ENCODE data around the gene CCDC6. TPM values are rescaled to one million over a fixed set of nuclear protein-coding genes. Genes with fewer than 3 reads are reported as not detected.
"Not testable (repeated sequence)": the region's sequence is repeated elsewhere in the genome, so short reads cannot be mapped to it uniquely, and the experiment has no call there.

CCDC6 gene
- polyA plus RNA-seq (ENCODE audit: insufficient read length), result 17.6 TPM

DNA sequence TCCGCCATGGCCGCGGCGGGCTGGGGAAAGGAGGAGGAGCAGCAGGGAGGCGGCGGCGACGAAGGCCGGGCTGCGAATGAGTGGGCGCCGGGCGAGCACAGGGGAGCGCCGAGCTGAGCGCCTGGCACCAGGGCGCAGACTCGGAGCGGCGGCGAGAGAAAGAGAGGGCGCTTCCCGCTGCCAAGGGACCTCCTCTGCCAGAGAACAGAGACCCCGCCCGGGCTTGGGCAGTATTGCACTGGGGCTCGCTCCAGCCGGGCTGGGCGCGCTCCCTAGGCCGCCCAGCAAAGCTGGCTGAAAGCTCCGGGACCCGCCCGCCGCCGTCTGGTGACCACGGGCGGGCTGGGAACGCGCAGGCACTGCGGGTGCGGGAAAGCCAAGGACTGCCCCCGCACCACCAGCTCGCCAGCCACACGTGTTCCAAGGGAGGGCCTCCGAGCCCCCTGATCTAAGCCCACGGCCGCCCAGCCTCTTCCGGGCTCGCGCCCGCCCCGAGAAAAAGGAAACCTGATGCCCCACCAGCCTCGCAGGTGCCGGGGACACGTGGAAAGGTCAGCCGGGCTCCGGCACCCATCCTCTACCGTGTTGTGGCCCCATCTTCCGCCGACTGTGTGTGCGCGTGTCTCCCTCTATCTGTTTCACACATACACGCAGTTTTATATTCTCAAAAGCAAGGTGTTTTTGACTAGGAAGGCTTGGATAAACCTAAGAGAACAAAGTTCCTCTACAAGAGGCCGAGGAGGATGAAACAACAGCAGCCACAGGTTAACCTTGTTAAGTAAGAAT is at the start of gene CCDC6:
Gene CCDC6 (minus strand): TSS at position 140 of the 786 bp plus-strand sequence. CDS start 132 bp downstream, at position 8.
- no peak for DNase-seq (ENCODE audit: low read depth)

- no peak for DNase-seq (ENCODE audit: low read depth)
These were observed 47.9 kb upstream of the CCDC6 start for GRCh38 chr10:59954296-59954695.

DNA sequence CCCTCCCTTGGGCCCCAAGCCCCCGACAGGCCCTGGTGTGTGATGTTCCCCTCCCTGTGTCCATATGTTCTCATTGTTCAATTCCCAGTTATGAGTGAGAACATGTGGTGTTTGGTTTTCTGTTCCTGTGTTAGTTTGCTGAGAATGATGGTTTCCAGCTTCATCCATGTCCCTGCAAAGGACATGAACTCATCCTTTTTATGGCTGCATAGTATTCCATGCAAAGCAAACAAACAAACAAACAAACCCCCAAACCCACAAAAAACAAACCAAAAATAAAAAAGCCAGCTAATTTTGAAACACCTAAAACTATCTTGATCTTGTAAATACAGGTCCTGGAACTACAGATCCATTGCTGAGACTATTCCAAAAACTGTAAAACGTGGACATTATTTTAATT is 47.4 kb upstream of the CCDC6 start:
- not testable (repeated sequence) for DNase-seq (ENCODE audit: low read depth)

DNA sequence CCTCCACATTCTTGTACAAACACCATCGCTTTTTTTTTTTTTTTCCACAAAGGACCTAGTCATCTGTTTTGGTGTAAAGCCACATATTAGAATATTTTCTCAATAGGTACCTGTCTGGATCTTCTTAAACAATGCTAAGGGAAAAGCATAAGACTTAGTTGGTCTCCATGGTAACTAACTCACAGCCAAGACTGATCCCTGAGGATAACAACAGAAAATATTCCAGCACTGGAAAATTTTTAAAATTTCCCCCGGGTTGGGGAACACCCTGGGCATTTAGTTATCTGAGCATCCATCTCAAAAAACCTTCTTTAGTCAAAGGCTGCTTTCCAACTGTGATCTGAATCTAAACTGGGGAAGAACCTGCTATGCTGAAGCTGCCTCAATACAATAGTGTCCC is 43.7 kb upstream of the CCDC6 start:
- DNase-seq (ENCODE audit: low read depth), result no peak

GRCh38 chr10:59949608-59950007 is 43.3 kb upstream of the CCDC6 start:
- no peak for DNase-seq (ENCODE audit: low read depth)

- no peak for DNase-seq (ENCODE audit: low read depth)
These were observed 39.6 kb upstream of the CCDC6 start for GRCh38 chr10:59945991-59946390.

DNA sequence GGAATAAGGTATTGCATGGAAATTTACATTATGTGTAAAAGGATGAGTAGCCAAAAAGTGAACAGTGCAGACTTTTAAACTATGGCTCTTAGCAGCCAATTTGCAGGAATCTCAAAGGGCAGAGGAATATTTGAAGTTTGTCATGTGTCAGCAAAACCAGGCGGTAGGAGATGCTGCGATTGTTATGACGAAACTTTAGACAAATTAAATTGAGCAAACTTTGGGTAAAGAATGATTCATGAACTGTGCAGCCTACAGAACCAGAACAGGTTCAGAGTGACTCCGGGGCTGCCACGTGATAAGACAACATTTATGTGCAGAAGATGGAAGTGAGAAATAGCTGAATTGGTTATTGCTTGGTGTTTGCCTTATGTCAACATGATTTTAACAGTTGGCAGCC is 39.2 kb upstream of the CCDC6 start:
- DNase-seq (ENCODE audit: low read depth), result no peak

DNA sequence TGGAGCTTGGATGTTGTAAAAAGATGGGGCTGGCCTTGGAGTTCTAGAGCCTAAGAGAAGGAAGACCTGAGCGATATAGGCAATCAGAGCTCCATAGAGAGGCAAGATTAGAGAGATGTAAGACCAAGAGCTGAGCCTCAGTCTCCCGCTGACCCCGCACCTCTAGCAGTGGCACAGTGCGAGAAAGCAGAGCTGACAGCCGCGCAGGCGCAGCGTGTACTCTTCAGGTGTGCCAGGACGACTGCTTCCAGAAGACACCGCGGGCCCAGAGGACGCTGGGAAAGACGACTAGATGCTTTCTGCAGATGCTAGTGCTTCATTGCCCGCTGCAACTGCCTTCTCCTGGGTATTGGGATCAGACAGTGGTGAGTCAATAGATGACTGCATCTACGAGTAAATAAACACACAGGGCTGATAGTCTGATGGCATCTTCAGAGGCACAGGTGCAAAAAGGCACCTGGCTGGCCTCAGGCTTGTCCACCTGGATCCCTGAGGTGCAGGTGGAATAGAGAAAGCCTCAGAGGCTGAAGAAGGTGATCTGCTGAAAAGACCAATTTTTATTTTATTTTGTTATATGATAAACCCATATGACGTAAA is 38.1 kb upstream of the CCDC6 start:
- no peak for DNase-seq (ENCODE audit: low read depth)

GRCh38 chr10:59942556-59942955 is 36.2 kb upstream of the CCDC6 start:
- no peak for DNase-seq (ENCODE audit: low read depth)

DNA sequence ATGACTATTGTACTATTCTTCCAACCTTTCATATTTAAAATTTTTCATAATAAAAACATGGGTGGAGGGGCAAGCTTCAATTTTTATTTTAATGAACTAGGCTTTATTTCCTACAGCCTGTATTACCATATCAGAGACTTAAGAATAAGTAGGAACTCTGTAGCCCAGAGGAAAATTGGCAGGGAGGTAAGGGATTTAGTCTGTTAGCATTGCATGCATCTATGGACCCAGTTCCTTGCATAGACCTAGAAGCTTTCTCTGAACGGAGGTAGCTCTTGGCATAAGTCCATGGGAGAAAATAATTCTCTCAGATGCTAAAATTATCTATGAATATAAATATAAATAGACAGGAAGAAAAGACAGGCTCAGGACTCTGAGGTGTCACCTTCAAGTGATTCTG is 31.4 kb upstream of the CCDC6 start:
- DNase-seq (ENCODE audit: low read depth), result no peak

DNA sequence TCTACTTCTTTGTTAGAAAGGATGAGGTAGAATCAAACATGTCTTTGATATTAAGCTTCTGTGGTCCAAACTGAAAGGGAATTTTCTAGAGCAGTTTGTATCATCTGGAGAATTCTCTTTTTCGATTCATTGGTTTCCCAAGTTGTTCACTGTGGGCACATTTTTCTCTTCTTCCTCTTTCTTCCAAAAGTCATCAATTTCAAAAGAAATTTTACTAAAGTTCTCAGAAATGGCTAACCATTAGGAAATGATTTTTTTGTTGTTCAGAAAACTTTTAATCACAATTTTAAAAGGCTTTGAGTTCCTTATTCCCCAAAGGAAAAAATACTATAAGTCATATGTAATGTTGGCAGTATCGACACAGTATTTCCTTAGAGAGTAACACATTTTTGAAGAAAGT is 28.3 kb upstream of the CCDC6 start:
- DNase-seq (ENCODE audit: low read depth), result no peak

DNA sequence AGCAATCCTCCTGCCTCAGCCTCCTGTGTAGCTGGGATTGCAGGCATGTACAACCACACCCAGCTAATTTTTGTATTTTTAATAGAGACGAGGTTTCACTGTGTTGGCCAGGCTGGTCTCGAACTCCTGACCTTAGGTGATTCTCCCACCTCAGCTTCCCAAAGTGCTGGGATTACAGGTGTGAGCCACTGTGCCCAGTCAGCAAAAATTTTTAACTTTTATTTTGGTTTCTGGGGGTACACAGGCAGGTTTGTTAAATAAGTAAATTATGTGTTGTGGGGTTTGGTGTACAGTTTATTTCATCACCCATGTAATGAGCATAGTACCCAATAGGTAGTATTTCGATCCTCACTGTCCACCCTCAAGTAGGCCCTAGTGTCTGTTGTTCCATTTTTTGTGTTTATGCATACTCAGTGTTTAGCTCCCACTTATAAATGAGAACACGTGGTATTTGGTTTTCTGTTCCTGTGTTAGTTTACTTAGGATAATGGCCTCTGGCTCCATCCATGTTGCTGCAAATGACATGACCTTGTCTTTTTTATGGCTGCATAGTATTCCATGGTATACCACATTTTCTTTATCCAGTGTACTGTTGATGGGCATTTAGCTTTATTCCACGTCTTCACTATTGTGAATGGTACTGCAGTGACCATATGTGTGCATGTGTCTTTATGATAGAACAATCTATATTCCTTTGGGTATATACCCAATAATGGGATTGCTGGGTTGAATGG is 24.6 kb upstream of the CCDC6 start:
- not testable (repeated sequence) for DNase-seq (ENCODE audit: low read depth)

DNA sequence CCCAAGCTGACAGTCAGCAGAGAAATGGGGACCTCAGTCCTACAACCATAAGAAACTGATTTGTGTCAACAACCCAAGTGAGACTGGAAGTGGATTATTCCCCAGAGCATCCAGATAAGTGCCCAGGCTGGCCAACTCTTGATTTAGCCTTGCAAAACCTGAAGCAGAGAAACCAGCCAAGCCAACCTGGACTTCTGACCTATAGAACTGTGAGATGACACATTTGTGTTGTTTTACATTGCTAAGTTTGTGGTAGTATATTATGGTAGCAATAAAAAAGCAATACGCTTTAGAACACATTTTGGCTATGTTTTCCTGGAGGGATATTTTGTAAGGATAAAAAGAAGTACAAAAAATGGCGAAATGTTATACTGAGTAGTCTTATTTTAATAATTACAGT is 19.7 kb upstream of the CCDC6 start:
- DNase-seq (ENCODE audit: low read depth), result no peak

DNA sequence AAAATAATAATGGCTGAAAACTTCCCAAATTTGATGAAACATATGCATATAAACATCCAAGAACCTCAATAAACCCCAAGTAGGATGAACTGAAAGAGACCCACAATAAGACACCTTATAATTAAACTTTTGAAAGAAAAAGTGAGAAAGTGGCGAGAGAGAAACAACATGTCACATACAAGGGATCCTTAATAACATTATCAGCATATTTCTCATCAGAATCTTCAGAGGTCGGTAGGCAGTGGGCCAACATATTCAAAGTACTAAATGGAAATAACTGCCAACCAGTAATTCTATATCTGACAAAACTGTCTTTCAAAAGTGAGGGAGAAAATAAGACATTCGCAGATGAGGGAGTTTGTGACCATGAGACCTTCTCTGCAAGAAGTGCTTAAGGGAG is 16.6 kb upstream of the CCDC6 start:
- DNase-seq (ENCODE audit: low read depth), result no peak

GRCh38 chr10:59917922-59918321 is 11.6 kb upstream of the CCDC6 start:
- no peak for DNase-seq (ENCODE audit: low read depth)

DNA sequence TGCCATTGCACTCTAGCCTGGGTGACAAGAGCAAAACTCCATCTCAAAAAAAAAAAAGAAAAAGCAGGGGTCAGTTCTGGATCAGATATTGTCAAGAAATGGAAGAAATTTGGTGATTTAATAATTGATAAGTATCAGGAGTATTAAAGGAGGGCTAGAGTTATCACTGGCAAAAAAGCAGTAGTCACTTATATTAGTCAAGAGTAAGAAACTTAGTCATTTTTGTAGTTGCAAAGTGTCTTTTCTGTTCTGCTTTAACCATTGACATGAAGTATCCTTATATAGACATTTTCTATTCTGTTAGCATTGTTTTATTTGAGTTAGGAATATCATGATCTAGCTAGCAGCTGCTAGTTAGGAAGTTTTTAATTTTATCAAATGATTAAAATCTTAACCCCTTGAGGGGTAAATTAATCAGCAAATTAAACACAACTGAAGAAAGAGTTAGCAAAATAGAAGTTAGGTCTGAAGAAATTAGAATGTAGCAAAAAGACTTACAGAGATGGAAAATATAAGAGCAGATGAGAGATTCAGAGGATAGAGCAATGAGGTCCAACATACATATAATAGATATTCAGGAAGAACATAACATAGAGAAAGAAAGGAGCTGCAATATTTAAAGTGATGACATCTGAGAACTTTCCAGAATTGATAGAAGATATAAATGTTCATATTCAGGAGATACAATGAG is 7.3 kb upstream of the CCDC6 start:
- DNase-seq (ENCODE audit: low read depth), result no peak

- DNase-seq (ENCODE audit: low read depth), result no peak
These were observed 4.5 kb upstream of the CCDC6 start for GRCh38 chr10:59910867-59911266.

DNA sequence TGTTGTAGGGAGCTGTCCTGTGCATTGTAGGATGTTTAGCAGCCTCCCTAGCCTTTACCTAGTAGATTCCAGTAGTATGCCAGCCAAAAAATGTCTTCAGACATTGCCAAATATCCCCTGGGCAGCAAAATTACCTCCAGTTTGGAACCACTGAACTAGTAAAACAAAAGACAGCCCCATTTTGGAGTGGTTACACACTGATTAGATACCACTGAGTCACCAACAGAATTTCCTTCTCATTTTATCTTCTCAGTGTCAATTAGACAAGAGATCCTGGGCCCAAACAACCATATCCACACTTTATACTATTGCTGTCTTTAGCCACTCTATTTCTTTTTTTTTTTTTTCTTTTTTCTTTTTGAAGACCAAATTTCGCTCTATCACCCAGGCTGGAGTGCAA is 3.5 kb upstream of the CCDC6 start:
- DNase-seq (ENCODE audit: low read depth), result no peak

GRCh38 chr10:59908808-59909143 is 2.4 kb upstream of the CCDC6 start:
- DNase-seq (ENCODE audit: low read depth), result no peak

DNA sequence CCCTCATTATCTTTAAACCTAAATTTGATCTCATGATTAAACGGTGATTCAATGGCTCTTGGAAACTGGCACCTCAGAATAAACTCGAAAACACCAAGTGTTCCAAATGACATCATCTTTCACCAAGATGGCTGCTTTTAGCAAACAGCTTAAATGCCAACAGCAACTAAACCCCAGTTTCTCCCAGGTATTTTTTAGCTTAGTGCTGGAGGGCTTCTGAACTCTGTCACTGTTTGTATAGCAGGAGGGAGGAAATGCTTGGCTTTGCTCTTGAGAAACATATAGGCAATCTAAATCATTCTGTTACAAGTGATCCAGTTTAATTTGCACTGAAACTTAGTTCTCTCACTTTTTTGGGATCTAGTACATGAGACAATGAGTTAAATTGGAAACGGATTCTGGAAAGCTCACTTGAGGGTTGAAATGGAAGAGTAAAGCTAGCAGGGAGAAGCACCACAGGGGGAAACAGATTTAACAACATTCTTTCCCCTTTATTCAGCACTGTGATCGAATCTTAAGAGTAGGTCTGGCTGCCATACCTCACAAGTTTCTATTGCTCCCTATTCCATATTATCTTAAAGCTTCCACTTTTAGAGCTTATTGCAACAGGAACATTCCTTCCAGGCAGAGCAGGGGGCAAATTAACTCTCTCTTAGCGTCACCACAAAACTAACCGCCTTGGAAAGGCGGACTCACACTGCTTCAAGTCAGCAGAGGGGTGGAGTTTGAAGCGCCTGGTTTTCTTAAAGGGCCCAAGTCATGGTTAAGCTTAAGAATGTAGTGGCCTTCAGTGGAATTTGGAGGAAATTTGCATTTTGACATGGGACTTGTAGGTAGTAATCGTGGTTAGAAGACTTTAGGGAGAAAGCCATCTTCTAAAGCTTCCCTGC is 1.8 kb upstream of the CCDC6 start:
- no peak for DNase-seq (ENCODE audit: low read depth)

- DNase-seq (ENCODE audit: low read depth), result no peak
These were observed 1.2 kb upstream of the CCDC6 start for GRCh38 chr10:59907537-59907917.
